AG04450 (cell line): ENCODE results near the gene ARL6IP4. TPM values are rescaled to one million over a fixed set of nuclear protein-coding genes. Genes with fewer than 3 reads are reported as not detected.

Experiments used
- CTCF ChIA-PET: fragments of 300-600, 350-600 bp; formaldehyde crosslinking; extraction: SDS; loops from one replicate; lab custom pipeline; 2022; ENCODE audit warnings: antibody characterized with exemption, inconsistent platforms; lab: Charles Lee
- POLR2A ChIA-PET: fragments of 350-600 bp; formaldehyde crosslinking; extraction: SDS; loops from one replicate; lab custom pipeline; 2021; ENCODE audit warnings: antibody characterized with exemption, inconsistent platforms; lab: Yijun Ruan, JAX
- DNase-seq: peaks from one replicate; pipeline ENCODE4 v3.0.0-alpha.2; 2011; ENCODE audit warnings: low read depth, low spot score
- H3K27ac ChIP-seq: one replicate; pipeline ENCODE4 v1.5.1; 2012; ENCODE audit warnings: low read depth, low read length, control low read depth
- H3K27me3 ChIP-seq: one replicate; pipeline ENCODE4 v1.6.0; 2012; ENCODE audit warnings: low read length; ENCODE audit not compliant: control insufficient read depth, insufficient read depth
- H3K4me3 ChIP-seq: 2 replicates; pipeline ENCODE4 v1.5.1; 2011; ENCODE audit warnings: mild to moderate bottlenecking, low read depth, low read length, control low read depth
- H3K9me3 ChIP-seq: 2 replicates; pipeline ENCODE4 v1.5.1; 2012; ENCODE audit warnings: low read length; ENCODE audit not compliant: control insufficient read depth, insufficient read depth
- polyA minus RNA-seq: library from RNA; depleted of rRNA, polyadenylated mRNA; stranded (reverse); fragments of >200 nt; gene quantifications from 2 replicates; pipeline ENCODE4 v1.2.3, GENCODE V29; 2011; rRNA and poly(A)+ RNA removed
- polyA plus RNA-seq: library from polyadenylated mRNA; depleted of rRNA; stranded (reverse); fragments of >200 nt; gene quantifications from 2 replicates; pipeline ENCODE4 v1.2.3, GENCODE V29; 2011; rRNA removed
- TF ChIP-seq, protein P1 (sequence below): IDR thresholded peaks from 2 replicates; pipeline ENCODE4 v1.5.1; 2011; ENCODE audit warnings: low read depth, low read length, control low read depth, inconsistent platforms

The ARL6IP4 gene
- 185 and 209 TPM in 2 replicates for polyA plus RNA-seq
- 57.7 and 61.3 TPM in 2 replicates for polyA minus RNA-seq

DNA sequence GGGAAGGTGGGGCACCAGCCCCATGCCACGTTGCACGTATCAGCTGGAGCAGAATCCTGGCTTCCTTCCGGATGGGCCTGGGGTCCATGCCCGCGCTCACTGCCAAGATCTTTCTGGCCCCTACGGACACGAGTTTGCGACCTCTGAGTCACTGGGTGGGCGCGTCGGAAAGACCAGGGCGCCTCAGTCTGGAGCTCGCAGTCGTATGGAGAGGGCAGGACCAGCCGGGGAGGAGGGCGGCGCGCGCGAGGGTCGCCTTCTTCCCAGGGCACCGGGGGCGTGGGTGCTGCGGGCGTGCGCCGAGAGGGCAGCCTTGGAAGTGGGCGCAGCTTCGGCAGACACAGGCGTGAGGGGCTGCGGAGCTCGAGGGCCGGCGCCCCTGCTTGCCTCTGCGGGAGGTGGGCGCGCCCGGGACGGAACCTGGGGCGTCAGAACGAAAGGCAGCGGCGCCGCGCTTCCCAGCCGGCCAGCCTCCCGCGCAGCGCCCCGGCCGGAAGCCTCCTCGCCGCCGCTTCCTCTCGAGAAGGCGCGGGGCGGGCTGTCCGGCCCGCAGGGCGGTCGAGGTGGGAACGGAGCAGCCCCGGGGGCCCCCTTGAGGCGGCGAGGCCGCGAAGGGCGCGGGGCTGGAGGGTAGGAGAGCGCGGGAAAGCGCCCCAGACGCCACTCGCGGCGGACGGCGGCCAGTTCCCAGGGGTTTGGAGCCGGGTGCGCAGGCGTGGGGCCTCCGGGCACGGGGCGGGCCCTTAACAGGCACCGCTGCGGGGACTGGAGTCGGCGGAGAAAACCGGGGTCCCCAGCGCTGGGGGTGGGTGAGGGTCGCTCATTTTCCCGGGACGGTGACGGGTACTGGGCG lies at the start of gene ARL6IP4:
Gene ARL6IP4 (plus strand): TSS at position 499 of the 853 bp plus-strand sequence. CDS start 459 bp downstream, outside the sequence.
- Histone ChIP-seq H3K27ac (peak within 1 kb of the TSS; percentile 75), H3K27me3 (no peaks in the 10 kb centered on the region), H3K9me3 (no peaks in the 10 kb centered on the region; the same call in 1 of the 2 replicates), H3K4me3 (peak within 1 kb of the TSS; percentile 90)
- DNase-seq = no peak
- TF ChIP-seq, protein P1, sequence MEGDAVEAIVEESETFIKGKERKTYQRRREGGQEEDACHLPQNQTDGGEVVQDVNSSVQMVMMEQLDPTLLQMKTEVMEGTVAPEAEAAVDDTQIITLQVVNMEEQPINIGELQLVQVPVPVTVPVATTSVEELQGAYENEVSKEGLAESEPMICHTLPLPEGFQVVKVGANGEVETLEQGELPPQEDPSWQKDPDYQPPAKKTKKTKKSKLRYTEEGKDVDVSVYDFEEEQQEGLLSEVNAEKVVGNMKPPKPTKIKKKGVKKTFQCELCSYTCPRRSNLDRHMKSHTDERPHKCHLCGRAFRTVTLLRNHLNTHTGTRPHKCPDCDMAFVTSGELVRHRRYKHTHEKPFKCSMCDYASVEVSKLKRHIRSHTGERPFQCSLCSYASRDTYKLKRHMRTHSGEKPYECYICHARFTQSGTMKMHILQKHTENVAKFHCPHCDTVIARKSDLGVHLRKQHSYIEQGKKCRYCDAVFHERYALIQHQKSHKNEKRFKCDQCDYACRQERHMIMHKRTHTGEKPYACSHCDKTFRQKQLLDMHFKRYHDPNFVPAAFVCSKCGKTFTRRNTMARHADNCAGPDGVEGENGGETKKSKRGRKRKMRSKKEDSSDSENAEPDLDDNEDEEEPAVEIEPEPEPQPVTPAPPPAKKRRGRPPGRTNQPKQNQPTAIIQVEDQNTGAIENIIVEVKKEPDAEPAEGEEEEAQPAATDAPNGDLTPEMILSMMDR = no peak
- ChIA-PET CTCF (interaction anchor here (1.5 to 4.9 kb wide), 3 partner anchors 186 to 258 kb away, joined by 3 to 39 read pairs (median 11); no protein-coding TSS in a partner anchor), POLR2A (interaction anchor here (1.2 to 2.1 kb wide), 2 partner anchors 63 to 252 kb away, joined by 5 to 17 read pairs; partner anchors contain the start of genes MPHOSPH9 and MTRFR)

GRCh38 chr12:122932207-122932606 lies 48.3 kb upstream of the ARL6IP4 start:
- TF ChIP-seq, protein P1 = no peak
- Histone ChIP-seq H3K4me3 (no peak overlapping the region), H3K27ac (no peak overlapping the region), H3K9me3 (peaks cover 5% of the 10 kb centered on the region; the same call in 1 of the 2 replicates), H3K27me3 (no peaks in the 10 kb centered on the region)
- POLR2A ChIA-PET = no interaction called here
- CTCF ChIA-PET = interaction anchor here (1.0 kb wide), 1 partner anchor 138 kb away, joined by 3 read pairs; no protein-coding TSS in a partner anchor
- no peak for DNase-seq

DNA sequence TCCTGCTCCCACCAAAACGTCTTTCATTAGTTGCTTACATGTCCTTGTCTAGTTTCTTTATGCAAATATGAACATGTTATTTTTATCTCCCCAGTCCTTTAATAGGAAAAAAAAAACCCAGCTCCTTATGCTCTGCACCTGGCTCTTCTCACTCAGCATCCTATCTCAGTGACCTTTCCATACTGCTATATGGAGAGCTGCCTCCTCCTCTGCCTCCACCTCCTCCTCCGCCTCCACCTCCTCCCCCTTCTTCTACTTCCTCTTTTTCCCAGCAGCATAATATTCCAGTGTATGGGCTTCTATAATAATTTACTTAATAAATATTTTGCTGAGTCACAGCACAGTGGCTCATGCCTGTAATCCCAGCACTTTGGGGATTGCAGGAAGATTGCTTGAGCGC lies 45.8 kb upstream of the ARL6IP4 start:
- TF ChIP-seq, protein P1 = no peak
- POLR2A ChIA-PET = no interaction called here
- CTCF ChIA-PET = interaction anchor here (0.6 kb wide), 1 partner anchor 54 kb away, joined by 3 read pairs; no protein-coding TSS in a partner anchor
- DNase-seq = no peak
- peaks cover 5% of the 10 kb centered on the region; the same call in 1 of the 2 replicates for H3K9me3 ChIP-seq
- no peak overlapping the region for H3K4me3 ChIP-seq
- H3K27me3 ChIP-seq = no peaks in the 10 kb centered on the region
- no peak overlapping the region for H3K27ac ChIP-seq

- Histone ChIP-seq H3K27me3 (no peaks in the 10 kb centered on the region), H3K9me3 (peaks cover 5% of the 10 kb centered on the region; the same call in 1 of the 2 replicates), H3K4me3 (no peak overlapping the region), H3K27ac (no peak overlapping the region)
- TF ChIP-seq, protein P1 = no peak
- CTCF ChIA-PET = no interaction called here
- POLR2A ChIA-PET = no interaction called here
- DNase-seq = no peak
Measured at GRCh38 chr12:122935318-122935717, 45.2 kb upstream of the ARL6IP4 start.
